Ovary (tissue), 9 donors: ENCODE measurements around the gene HDAC7. TPM values are rescaled to one million over a fixed set of nuclear protein-coding genes. Genes with fewer than 3 reads are reported as not detected.

ENCODE experiments used
- DNase-seq, 5 donors: peaks; one replicate each; pipeline ENCODE4 v3.0.0-alpha.2; 2019 to 2020
- H3K27ac ChIP-seq, 2 donors: fragments of 200-600 bp; one replicate each; pipeline versions ENCODE4 v1.5.1 to v1.8.0; 2019 to 2022
- H3K27me3 ChIP-seq: fragments of 200-600 bp; one replicate; pipeline ENCODE4 v1.8.0; 2022
- H3K36me3 ChIP-seq: fragments of 200-600 bp; sonication (generic); one replicate; pipeline ENCODE4 v1.5.1; 2019
- H3K4me1 ChIP-seq: one replicate; pipeline ENCODE4 v1.8.1; 2013; ENCODE audit warnings: mild to moderate bottlenecking, moderate library complexity; ENCODE audit not compliant: insufficient read depth
- H3K4me3 ChIP-seq: fragments of 200-600 bp; sonication (generic); one replicate; pipeline ENCODE4 v1.5.1; 2017
- H3K9me3 ChIP-seq, 2 donors: fragments of 200-600 bp in 1 of 2; sonication (generic) in 1 of 2; one replicate each; pipeline versions ENCODE4 v1.5.1 to v1.8.1; 2013 to 2019; ENCODE audit warnings: mild to moderate bottlenecking in 1 of 2, moderate library complexity in 1 of 2
- CTCF ChIP-seq, 3 donors: fragments of 450-650 bp in 2 of 3; fragments of 200-600 bp in 1 of 3; IDR thresholded peaks; one replicate each; pipeline versions ENCODE4 v1.5.1 to v1.8.0; 2016 to 2022; ENCODE audit warnings: antibody characterized with exemption in 3 of 3, mild to moderate bottlenecking in 1 of 3
- EP300 ChIP-seq: sonication (generic); formaldehyde crosslinking; IDR thresholded peaks from one replicate; pipeline ENCODE4 v1.6.1; 2017; ENCODE audit warnings: antibody characterized with exemption
- POLR2A ChIP-seq: fragments of 450-650 bp; IDR thresholded peaks from one replicate; pipeline ENCODE4 v1.6.1; 2017; ENCODE audit warnings: antibody characterized with exemption, mild to moderate bottlenecking, moderate library complexity
- WGBS, 3 donors: extraction: QIAGEN DNeasy Blood & Tissue Kit in 1 of 3; methylation state at CpG; one replicate each; pipeline versions ENCODE4 v1.1.5 to v1.1.7; 2013 to 2017; 5-methylcytosine and 5-hydroxymethylcytosine counted together
- intact Hi-C, 4 donors: fragments of 100-400 bp; cut with DNase I; formaldehyde crosslinking; loops; one replicate each; pipeline versions ENCODE4 v1.11.0 to v1.15.1; 2022 to 2023
- polyA plus RNA-seq, 2 donors: library from polyadenylated mRNA; stranded (reverse); fragments of 200-250 nt in 1 of 2; fragments of 350-450 nt in 1 of 2; fragmentation: Illumina TruSeq in 1 of 2; extraction: RNeasy Lipid Tissue Mini Kit (QIAGEN cat#74804) in 1 of 2; gene quantifications; one replicate each; pipeline ENCODE4 v1.2.3, GENCODE V29; 2013 to 2014
- total RNA-seq, 7 donors: library from RNA; depleted of rRNA in 2 of 7; stranded (reverse); fragments of >200 nt in 2 of 7; fragmentation: NEBNext Ultra II Directional in 3 of 7; extraction: Animal tissue kit (Norgen Biotek cat#: 25700) in 3 of 7; gene quantifications; one replicate each; pipeline versions ENCODE4 v1.1.0 to v1.2.4, GENCODE V29; 2016 to 2023
- donor health status: DM: no; HTN: no; CAD: no; lungs with moderate emphysema.
- donor health status: DM: no; HTN: no; CAD: no.
- donor health status: Bipolar disorder and iron deficiency.
- donor health status: DM: yes; HTN: yes; CAD: no.
- donor health status: DM: no; HTN: no; CAD: no.
- donor health status: DM: yes; HTN: yes; CAD: no.

The HDAC7 gene
- total and polyA plus RNA-seq, 9 donors = 40.1 to 151 (median 102) TPM

- no peak overlapping the region for H3K27ac ChIP-seq
- intact Hi-C loops = loop anchor here in 1 of 4 donors (5.0 kb wide), 1 partner anchor 37 kb away; no protein-coding TSS in a partner anchor
- H3K36me3 ChIP-seq = no peaks in the 10 kb centered on the region
- WGBS, 3 donors = 83 to 91% (median 90%) methylated on average over 7 of the region's 7 CpGs
- H3K9me3 ChIP-seq = no peaks in the 10 kb centered on the region
- DNase-seq = no peak
- peaks cover 28% of the 10 kb centered on the region for H3K4me1 ChIP-seq
- no peak for TF ChIP-seq EP300
- no peak for TF ChIP-seq POLR2A
- TF ChIP-seq CTCF (IDR thresholded peaks at IDR 0.05) = no peak
- no peak overlapping the region for H3K4me3 ChIP-seq
- no peaks in the 10 kb centered on the region for H3K27me3 ChIP-seq
Observed at GRCh38 chr12:47800582-47800981, 19.1 kb downstream of the HDAC7 start.

DNA sequence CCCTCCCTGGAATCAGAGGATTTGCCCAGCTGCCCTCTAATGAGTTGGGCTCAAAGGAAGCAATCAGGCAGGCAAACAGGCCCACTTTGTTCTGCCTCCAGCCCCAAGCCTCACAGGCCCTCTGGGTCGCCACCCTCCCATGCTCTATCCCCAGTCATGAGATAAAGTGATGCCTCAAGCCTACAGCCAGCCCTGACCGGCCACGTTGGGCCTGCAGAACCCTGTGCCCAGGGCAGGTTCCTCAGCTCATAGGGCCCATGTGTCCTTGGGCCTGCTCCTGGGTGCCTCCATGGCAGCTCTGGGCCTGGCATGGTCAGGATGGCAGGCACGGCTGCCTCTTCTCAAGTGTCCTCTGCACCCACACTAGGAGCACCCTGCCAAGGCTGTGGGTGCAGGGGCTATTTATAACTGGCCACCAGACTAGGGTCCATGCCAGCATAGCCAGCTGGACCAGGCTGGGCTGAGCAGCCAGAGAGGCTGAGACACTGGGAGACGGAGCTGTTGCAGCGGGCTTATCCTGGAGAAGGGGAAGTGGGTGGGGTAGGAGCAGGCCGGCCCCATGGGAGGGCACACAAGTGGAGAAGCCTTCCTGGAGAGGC, 20.2 kb downstream of the HDAC7 start:
- 66 to 67% (median 67%) methylated on average over 7 of the region's 7 CpGs for WGBS, 3 donors
- intact Hi-C loops = no loop called here
- no peak for TF ChIP-seq POLR2A
- TF ChIP-seq EP300 = no peak
- no peak for TF ChIP-seq CTCF (IDR thresholded peaks at IDR 0.05)
- Histone ChIP-seq H3K27ac (no peak overlapping the region), H3K4me3 (no peak overlapping the region), H3K27me3 (no peaks in the 10 kb centered on the region), H3K9me3 (no peaks in the 10 kb centered on the region), H3K4me1 (peaks cover 20% of the 10 kb centered on the region), H3K36me3 (no peaks in the 10 kb centered on the region)
- DNase-seq = no peak

- 72 to 84% (median 75%) methylated on average over 13 to 17 of the region's 17 CpGs for WGBS, 3 donors
- Histone ChIP-seq H3K4me3 (no peak overlapping the region), H3K9me3 (no peaks in the 10 kb centered on the region), H3K4me1 (peaks cover 15% of the 10 kb centered on the region), H3K36me3 (no peaks in the 10 kb centered on the region), H3K27me3 (no peaks in the 10 kb centered on the region), H3K27ac (no peak overlapping the region)
- no peak for DNase-seq
- no peak for TF ChIP-seq POLR2A
- no peak for TF ChIP-seq CTCF (IDR thresholded peaks at IDR 0.05)
- intact Hi-C loops = no loop called here
Observed at GRCh38 chr12:47798382-47798948, 21.2 kb downstream of the HDAC7 start.

DNA sequence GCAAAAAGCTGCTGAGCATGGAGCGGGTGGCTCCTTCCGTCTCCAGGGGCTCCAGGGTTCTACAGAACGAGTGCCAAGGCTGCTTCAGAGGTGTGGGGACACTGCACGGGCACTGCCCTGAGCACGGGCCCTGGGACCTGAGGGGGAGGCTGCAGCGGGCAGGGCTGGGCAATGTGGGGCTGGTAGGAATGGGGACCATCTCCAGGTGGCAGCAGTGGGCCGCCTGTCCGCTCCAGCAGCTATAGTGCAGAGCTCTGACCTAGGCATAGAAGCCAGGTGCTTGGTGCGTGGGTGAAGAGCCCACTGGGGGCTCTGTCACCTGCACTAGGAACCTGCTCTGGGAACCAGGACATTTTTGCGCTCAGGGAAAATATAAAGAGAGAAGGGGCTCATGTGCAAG, 22.3 kb downstream of the HDAC7 start:
- TF ChIP-seq CTCF (IDR thresholded peaks at IDR 0.05) (no peak), POLR2A (no peak), EP300 (no peak)
- intact Hi-C loops = no loop called here
- 78 to 80% (median 79%) methylated on average over 10 of the region's 10 CpGs for WGBS, 3 donors
- DNase-seq = no peak
- no peaks in the 10 kb centered on the region for H3K36me3 ChIP-seq
- no peak overlapping the region for H3K4me3 ChIP-seq
- no peak overlapping the region for H3K27ac ChIP-seq
- H3K27me3 ChIP-seq = no peaks in the 10 kb centered on the region
- H3K4me1 ChIP-seq = peaks cover 13% of the 10 kb centered on the region
- H3K9me3 ChIP-seq = no peaks in the 10 kb centered on the region
